ENCODE data around the gene WDCP.
A peak's percentile ranks its signal among the peaks of the same experiment; 100 is the strongest.
"Not testable (repeated sequence)": the region's sequence is repeated elsewhere in the genome, so short reads cannot be mapped to it uniquely, and the experiment has no call there.

The WDCP gene

GRCh38 chr2:24058564-24059271, 11.5 kb upstream of the WDCP start:
- DNase-seq: no peak

GRCh38 chr2:24055750-24056149, 8.6 kb upstream of the WDCP start:
- no peak for DNase-seq

- no peak for DNase-seq
These were observed 7.3 kb upstream of the WDCP start for GRCh38 chr2:24054366-24055010.

GRCh38 chr2:24052951-24053350, 5.8 kb upstream of the WDCP start:
- no peak for DNase-seq

GRCh38 chr2:24051833-24052232, 4.6 kb upstream of the WDCP start:
- DNase-seq: no peak

GRCh38 chr2:24050041-24050979, 3.1 kb upstream of the WDCP start:
- peak; percentile 7 for DNase-seq

- peak; percentile 49 for DNase-seq
These were observed 2.4 kb upstream of the WDCP start, which contains the start of gene FKBP1B for GRCh38 chr2:24049485-24050021. Gene FKBP1B (plus strand): TSS chr2:24049741. CDS start chr2:24049850, 109 bp downstream.

- no peak for DNase-seq
These were observed 1.7 kb upstream of the WDCP start for GRCh38 chr2:24048769-24049484.

GRCh38 chr2:24047703-24048033, 477 bp upstream of the WDCP start:
- DNase-seq: no peak

- DNase-seq: no peak
These were observed 627 bp downstream of the WDCP start for GRCh38 chr2:24046599-24046929.

GRCh38 chr2:24045511-24046508, 1.4 kb downstream of the WDCP start:
- no peak for DNase-seq

- DNase-seq: not testable (repeated sequence)
These were observed 4.1 kb downstream of the WDCP start for GRCh38 chr2:24043133-24043532.

GRCh38 chr2:24040511-24040910, 6.7 kb downstream of the WDCP start:
- DNase-seq: no peak

GRCh38 chr2:24038786-24039499, 8.2 kb downstream of the WDCP start:
- no peak for DNase-seq

GRCh38 chr2:24026233-24026632, 21.0 kb downstream of the WDCP start:
- no peak for DNase-seq

- DNase-seq: no peak
These were observed 22.1 kb downstream of the WDCP start for GRCh38 chr2:24024996-24025663.

- DNase-seq: no peak
These were observed 23.2 kb downstream of the WDCP start for GRCh38 chr2:24024018-24024417.

- DNase-seq: no peak
These were observed 24.1 kb downstream of the WDCP start for GRCh38 chr2:24022975-24023575.

- DNase-seq: no peak
These were observed 24.7 kb downstream of the WDCP start for GRCh38 chr2:24022324-24022974.

All from stimulated activated CD4-positive, alpha-beta T cell treated with anti-CD3 and anti-CD28 coated beads, Interleukin-4, amount 100 ng/mL, for 24 hours (primary cell).